HCT116 (cell line): ENCODE results near the gene CPTP. TPM values are rescaled to one million over a fixed set of nuclear protein-coding genes. Genes with fewer than 3 reads are reported as not detected.

Experiments
- ATAC-seq: fragments of 200-7000 bp; cut with Tn5 transposase; 2 replicates; pipeline ENCODE4 v1.9.1; 2020; ENCODE audit warnings: mild to moderate bottlenecking, moderate library complexity
- BruUV-seq: library from RNA; stranded (reverse); fragments of 400-500 nt; replicated peaks from 2 replicates; lab custom pipeline; 2021; lab: Mats Ljungman, UMichigan
- CTCF ChIA-PET: fragments of 300-600 bp; sonication (Branson Sonifier 250); formaldehyde crosslinking; loops from one replicate; lab custom pipeline; 2021; ENCODE audit warnings: antibody characterized with exemption; lab: Charles Lee
- POLR2A ChIA-PET: fragments of 300-600, 350-600 bp; sonication (Branson Sonifier 250); formaldehyde crosslinking; loops from one replicate; lab custom pipeline; 2021; ENCODE audit warnings: antibody characterized with exemption; lab: Charles Lee
- RAD21 ChIA-PET, 2 experiments: fragments of 300-600 bp; sonication (Branson Sonifier 250); formaldehyde crosslinking; loops; one replicate each; lab custom pipeline; 2023; ENCODE audit warnings: low total read pairs in 2 of 2; ENCODE audit not compliant: uncharacterized antibody in 2 of 2, unreplicated experiment in 2 of 2, low non-redundant PET in 1 of 2; lab: Charles Lee
- DNase-seq: peaks from one replicate; pipeline ENCODE4 v3.0.0-alpha.2; 2010; ENCODE audit warnings: low read depth, low spot score
- H2AFZ ChIP-seq: fragments of 200-600 bp; shearing (Covaris generic), sonication (generic); 2 replicates; pipeline ENCODE4 v1.6.1; 2017; ENCODE audit warnings: low read depth, mixed run types, mixed read lengths, antibody characterized with exemption, low read length; ENCODE audit not compliant: poor library complexity, severe bottlenecking
- H3K27ac ChIP-seq: 2 replicates; pipeline ENCODE4 v1.5.1; 2012; ENCODE audit warnings: low read depth, low read length
- H3K27me3 ChIP-seq: fragments of 200-600 bp; sonication (generic); 2 replicates; pipeline ENCODE4 v1.6.1; 2016; ENCODE audit warnings: mixed run types, low read length, mixed read lengths; ENCODE audit not compliant: insufficient read depth
- H3K36me3 ChIP-seq, 2 experiments: fragments of 200-500 bp in 1 of 2; fragments of 200-600 bp in 1 of 2; sonication (Bioruptor generic) in 1 of 2; sonication (generic) in 1 of 2; 2 replicates each; pipeline versions ENCODE4 v1.5.1 to v1.6.1; 2014 to 2016; ENCODE audit warnings: low read length in 2 of 2, inconsistent platforms in 1 of 2, mixed read lengths in 1 of 2, mixed run types in 1 of 2; ENCODE audit not compliant: insufficient read depth in 2 of 2, control insufficient read depth in 1 of 2
- H3K4me1 ChIP-seq, 2 experiments: fragments of 200-600 bp in 1 of 2; sonication (generic) in 1 of 2; 2 replicates each; pipeline versions ENCODE4 v1.5.1 to v1.6.1; 2012 to 2017; ENCODE audit warnings: low read length in 2 of 2, inconsistent platforms in 1 of 2, mild to moderate bottlenecking in 1 of 2, mixed read lengths in 1 of 2, mixed run types in 1 of 2, moderate library complexity in 1 of 2; ENCODE audit not compliant: insufficient read depth in 2 of 2, control insufficient read depth in 1 of 2
- H3K4me2 ChIP-seq: fragments of 200-600 bp; sonication (generic); 2 replicates; pipeline ENCODE4 v1.6.1; 2017; ENCODE audit warnings: mixed run types, low read length, mixed read lengths
- H3K4me3 ChIP-seq, 2 experiments: fragments of 200-600 bp in 1 of 2; sonication (generic) in 1 of 2; replicated peaks in 1 of 2; 2 replicates each; pipeline ENCODE4 v1.5.1; 2011 to 2016; ENCODE audit warnings: low read length in 2 of 2, control low read depth in 1 of 2, low read depth in 1 of 2, mild to moderate bottlenecking in 1 of 2, mixed read lengths in 1 of 2, mixed run types in 1 of 2
- H3K79me2 ChIP-seq: fragments of 200-600 bp; sonication (generic); 2 replicates; pipeline ENCODE4 v1.6.1; 2017; ENCODE audit warnings: mild to moderate bottlenecking, mixed run types, low read length, moderate library complexity, mixed read lengths; ENCODE audit not compliant: insufficient read depth
- H3K9ac ChIP-seq: fragments of 200-600 bp; sonication (generic); 2 replicates; pipeline ENCODE4 v1.6.1; 2016; ENCODE audit warnings: low read length, mixed read lengths
- H3K9me2 ChIP-seq: fragments of 200-600 bp; sonication (generic), shearing (Covaris generic); 2 replicates; pipeline ENCODE4 v1.6.1; 2017; ENCODE audit warnings: mixed run types, mild to moderate bottlenecking, moderate library complexity; ENCODE audit not compliant: insufficient read depth
- H3K9me3 ChIP-seq, 2 experiments: fragments of 200-500 bp in 1 of 2; fragments of 200-600 bp in 1 of 2; sonication (Bioruptor generic) in 1 of 2; sonication (generic) in 1 of 2; 2 replicates each; pipeline ENCODE4 v1.6.1; 2014 to 2017; ENCODE audit warnings: low read length in 2 of 2, mixed read lengths in 2 of 2, inconsistent platforms in 1 of 2, low read depth in 1 of 2, mild to moderate bottlenecking in 1 of 2, mixed run types in 1 of 2, moderate library complexity in 1 of 2; ENCODE audit not compliant: control insufficient read depth in 1 of 2, insufficient read depth in 1 of 2
- H4K20me1 ChIP-seq: fragments of 200-600 bp; sonication (generic), shearing (Covaris generic); 2 replicates; pipeline ENCODE4 v1.6.1; 2017; ENCODE audit warnings: mixed run types, mild to moderate bottlenecking, moderate library complexity; ENCODE audit not compliant: insufficient read depth
- CBX3 ChIP-seq: IDR thresholded peaks from 2 replicates; pipeline ENCODE4 v1.6.1; 2012; ENCODE audit warnings: low read depth
- CEBPB ChIP-seq: IDR thresholded peaks from 2 replicates; pipeline ENCODE4 v1.6.1; 2012; ENCODE audit warnings: low read depth
- POLR2A ChIP-seq: IDR thresholded peaks from 2 replicates; pipeline ENCODE4 v1.7.0; 2011; ENCODE audit warnings: borderline replicate concordance; ENCODE audit not compliant: insufficient read depth, insufficient read length; ENCODE audit errors: extremely low read depth
- SIN3A ChIP-seq: IDR thresholded peaks from 2 replicates; pipeline ENCODE4 v1.6.1; 2012; ENCODE audit warnings: low read depth
- TCF7L2 ChIP-seq: IDR thresholded peaks from 2 replicates; pipeline ENCODE4 v1.7.0; 2011; ENCODE audit warnings: borderline replicate concordance, inconsistent platforms; ENCODE audit not compliant: insufficient read depth, insufficient read length; ENCODE audit errors: extremely low read depth
- YY1 ChIP-seq: IDR thresholded peaks from 2 replicates; pipeline ENCODE4 v1.6.1; 2011; ENCODE audit warnings: low read length, low read depth, moderate library complexity, mild to moderate bottlenecking; ENCODE audit not compliant: insufficient replicate concordance; ENCODE audit errors: extremely low read depth
- ZFX ChIP-seq: fragments of 450-650 bp; IDR thresholded peaks from 2 replicates; pipeline ENCODE4 v1.6.1; 2017
- intact Hi-C: fragments of 100-400 bp; cut with micrococcal nuclease; formaldehyde crosslinking; loops from 2 replicates; pipeline ENCODE4 v1.10.0; 2022
- total RNA-seq: library from RNA; stranded (reverse); gene quantifications from one replicate; pipeline ENCODE4 v1.2.1, GENCODE V29; 2021; ENCODE audit not compliant: unreplicated experiment
- TF ChIP-seq, protein P1 (sequence below): IDR thresholded peaks from 2 replicates; pipeline ENCODE4 v1.6.1; 2011; ENCODE audit warnings: mild to moderate bottlenecking, low read length, moderate library complexity; ENCODE audit not compliant: insufficient replicate concordance; ENCODE audit errors: extremely low read depth
- TF ChIP-seq, protein P2 (sequence below): IDR thresholded peaks from 2 replicates; pipeline ENCODE4 v1.6.1; 2012
- TF ChIP-seq, protein P3 (sequence below): IDR thresholded peaks from 2 replicates; pipeline ENCODE4 v1.6.1; 2012; ENCODE audit warnings: low read depth

CPTP gene
- total RNA-seq, 1 experiment from 2014 or later: 16.3 TPM

DNA sequence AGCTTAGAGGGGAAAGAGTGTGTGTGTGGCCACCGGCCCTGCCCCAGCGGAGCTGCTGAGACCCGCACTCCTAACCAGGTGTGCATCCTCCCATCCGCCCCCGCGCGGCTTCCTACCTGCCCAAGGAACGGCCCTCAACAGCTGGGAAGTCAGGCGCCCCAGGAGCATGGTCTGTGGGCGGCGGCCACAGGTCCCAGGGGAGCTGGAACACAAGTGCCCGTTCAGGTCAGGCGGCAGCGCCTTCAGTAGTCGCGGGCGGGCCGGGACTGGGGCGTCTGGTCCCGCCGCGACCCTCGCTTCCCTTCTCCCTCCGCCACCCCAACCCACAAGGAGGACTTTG, 50.0 kb downstream of the CPTP start:
- ATAC-seq (no peak), DNase-seq (no peak)
- intact Hi-C loops: loop anchor here (2.0 kb wide), 2 partner anchors 30 to 70 kb away; no protein-coding TSS in a partner anchor
- Histone ChIP-seq H3K27me3 (no peaks in the 10 kb centered on the region), H3K4me3 (peak overlapping the region; percentile 73 to 93), H3K4me2 (peak overlapping the region; percentile 79), H4K20me1 (no peaks in the 10 kb centered on the region), H3K9me2 (no peaks in the 10 kb centered on the region), H3K36me3 (peaks cover 0 to 11% of the 10 kb centered on the region in 2 experiments; a peak in 1 of 4 replicates), H3K9ac (peak overlapping the region; percentile 96), H3K27ac (peak overlapping the region; percentile 99), H2AFZ (no peak overlapping the region)
- BruUV-seq: no TSS peak
- CTCF ChIA-PET: interaction anchor here (0.8 to 1.8 kb wide), 6 partner anchors 26 to 130 kb away, joined by 3 to 9 read pairs (median 4); no protein-coding TSS in a partner anchor
- RAD21 ChIA-PET: interaction anchor here in 1 of 2 experiments (0.8 to 1.2 kb wide), 2 partner anchors 25 to 26 kb away, joined by 3 to 4 read pairs; partner anchors contain the start of gene CCNL2
- TF ChIP-seq CEBPB: no peak
- TF ChIP-seq, all 23 proteins: peak for 0
- Histone ChIP-seq H3K4me1 (peaks cover 14 to 33% of the 10 kb centered on the region in 2 experiments), H3K9me3 (no peaks in the 10 kb centered on the region), H3K79me2 (peaks cover 29% of the 10 kb centered on the region)
- POLR2A ChIA-PET: interaction anchor here (0.6 to 2.1 kb wide), 4 partner anchors 24 to 470 kb away, joined by 3 to 6 read pairs (median 4); partner anchors contain the start of gene CCNL2

DNA sequence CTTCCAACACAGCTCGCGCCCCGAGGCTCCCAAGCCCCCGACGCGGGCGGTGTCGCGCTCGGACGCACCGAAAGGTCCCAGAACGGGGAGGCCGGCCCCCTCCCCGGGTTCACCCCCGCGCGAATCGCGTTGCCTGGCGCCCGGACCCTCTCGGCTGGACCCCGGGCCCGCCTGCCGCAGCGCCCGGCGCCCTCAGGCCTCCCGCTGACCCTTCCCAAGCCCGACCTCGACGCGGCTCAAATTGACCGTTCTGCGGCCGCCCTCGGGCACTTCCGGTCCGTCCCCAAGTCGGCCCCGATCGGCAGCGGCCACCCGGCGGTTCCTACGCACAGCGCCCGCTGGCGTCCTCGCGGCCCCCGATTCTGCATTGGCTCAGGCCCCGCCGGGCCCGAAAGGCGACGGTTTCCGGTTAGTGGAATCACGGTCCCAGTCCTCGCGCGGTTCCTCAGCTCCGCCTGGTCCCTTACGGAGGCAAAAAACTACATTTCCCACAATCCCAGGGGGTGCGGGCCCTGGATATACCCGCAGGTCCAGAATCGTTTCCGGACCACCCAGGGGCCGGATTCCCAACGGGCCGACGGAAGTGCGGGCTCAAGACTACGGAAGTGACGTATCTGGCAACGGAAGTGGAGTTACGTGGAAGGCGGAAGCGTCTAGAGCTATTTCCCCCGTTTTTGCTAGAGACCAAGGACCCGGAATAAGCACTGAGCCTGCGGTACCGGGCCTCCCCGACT, 50.5 kb downstream of the CPTP start, which contains the start of gene AURKAIP1:
Gene AURKAIP1, minus strand, starts transcription at position 279 of the 734 bp plus-strand sequence. CDS start 451 bp downstream, outside the sequence.
- Histone ChIP-seq H3K9me2 (no peaks in the 10 kb centered on the region), H3K79me2 (peaks cover 29% of the 10 kb centered on the region), H2AFZ (no peak within 1 kb of the TSS), H3K27ac (peak within 1 kb of the TSS; percentile 99), H4K20me1 (no peaks in the 10 kb centered on the region), H3K36me3 (peaks cover 0 to 11% of the 10 kb centered on the region in 2 experiments; a peak in 1 of 4 replicates), H3K4me1 (peaks cover 14 to 33% of the 10 kb centered on the region in 2 experiments), H3K9ac (peak within 1 kb of the TSS; percentile 96), H3K9me3 (no peaks in the 10 kb centered on the region), H3K4me2 (peak within 1 kb of the TSS; percentile 79), H3K4me3 (peak within 1 kb of the TSS; percentile 73 to 93), H3K27me3 (no peaks in the 10 kb centered on the region)
- intact Hi-C loops: loop anchor here (1.0 to 2.0 kb wide), 3 partner anchors 30 to 130 kb away; no protein-coding TSS in a partner anchor
- POLR2A ChIA-PET: interaction anchor here (0.6 to 2.1 kb wide), 8 partner anchors 11 to 470 kb away, joined by 3 to 6 read pairs (median 4); partner anchors contain the start of gene CCNL2
- ATAC-seq (peak; percentile 89), DNase-seq (peak; percentile 100)
- CTCF ChIA-PET: interaction anchor here (0.8 to 1.8 kb wide), 8 partner anchors 24 to 130 kb away, joined by 3 to 9 read pairs (median 4); partner anchors contain the start of gene CCNL2
- BruUV-seq: no TSS peak
- RAD21 ChIA-PET: interaction anchor here in 1 of 2 experiments (0.8 to 1.2 kb wide), 2 partner anchors 24 to 27 kb away, joined by 3 to 4 read pairs; partner anchors contain the start of gene CCNL2
- TF ChIP-seq, protein P1, sequence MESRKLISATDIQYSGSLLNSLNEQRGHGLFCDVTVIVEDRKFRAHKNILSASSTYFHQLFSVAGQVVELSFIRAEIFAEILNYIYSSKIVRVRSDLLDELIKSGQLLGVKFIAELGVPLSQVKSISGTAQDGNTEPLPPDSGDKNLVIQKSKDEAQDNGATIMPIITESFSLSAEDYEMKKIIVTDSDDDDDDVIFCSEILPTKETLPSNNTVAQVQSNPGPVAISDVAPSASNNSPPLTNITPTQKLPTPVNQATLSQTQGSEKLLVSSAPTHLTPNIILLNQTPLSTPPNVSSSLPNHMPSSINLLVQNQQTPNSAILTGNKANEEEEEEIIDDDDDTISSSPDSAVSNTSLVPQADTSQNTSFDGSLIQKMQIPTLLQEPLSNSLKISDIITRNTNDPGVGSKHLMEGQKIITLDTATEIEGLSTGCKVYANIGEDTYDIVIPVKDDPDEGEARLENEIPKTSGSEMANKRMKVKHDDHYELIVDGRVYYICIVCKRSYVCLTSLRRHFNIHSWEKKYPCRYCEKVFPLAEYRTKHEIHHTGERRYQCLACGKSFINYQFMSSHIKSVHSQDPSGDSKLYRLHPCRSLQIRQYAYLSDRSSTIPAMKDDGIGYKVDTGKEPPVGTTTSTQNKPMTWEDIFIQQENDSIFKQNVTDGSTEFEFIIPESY: peak; percentile 96
- TF ChIP-seq, protein P2, sequence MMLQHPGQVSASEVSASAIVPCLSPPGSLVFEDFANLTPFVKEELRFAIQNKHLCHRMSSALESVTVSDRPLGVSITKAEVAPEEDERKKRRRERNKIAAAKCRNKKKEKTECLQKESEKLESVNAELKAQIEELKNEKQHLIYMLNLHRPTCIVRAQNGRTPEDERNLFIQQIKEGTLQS: no peak
- TF ChIP-seq, protein P3, sequence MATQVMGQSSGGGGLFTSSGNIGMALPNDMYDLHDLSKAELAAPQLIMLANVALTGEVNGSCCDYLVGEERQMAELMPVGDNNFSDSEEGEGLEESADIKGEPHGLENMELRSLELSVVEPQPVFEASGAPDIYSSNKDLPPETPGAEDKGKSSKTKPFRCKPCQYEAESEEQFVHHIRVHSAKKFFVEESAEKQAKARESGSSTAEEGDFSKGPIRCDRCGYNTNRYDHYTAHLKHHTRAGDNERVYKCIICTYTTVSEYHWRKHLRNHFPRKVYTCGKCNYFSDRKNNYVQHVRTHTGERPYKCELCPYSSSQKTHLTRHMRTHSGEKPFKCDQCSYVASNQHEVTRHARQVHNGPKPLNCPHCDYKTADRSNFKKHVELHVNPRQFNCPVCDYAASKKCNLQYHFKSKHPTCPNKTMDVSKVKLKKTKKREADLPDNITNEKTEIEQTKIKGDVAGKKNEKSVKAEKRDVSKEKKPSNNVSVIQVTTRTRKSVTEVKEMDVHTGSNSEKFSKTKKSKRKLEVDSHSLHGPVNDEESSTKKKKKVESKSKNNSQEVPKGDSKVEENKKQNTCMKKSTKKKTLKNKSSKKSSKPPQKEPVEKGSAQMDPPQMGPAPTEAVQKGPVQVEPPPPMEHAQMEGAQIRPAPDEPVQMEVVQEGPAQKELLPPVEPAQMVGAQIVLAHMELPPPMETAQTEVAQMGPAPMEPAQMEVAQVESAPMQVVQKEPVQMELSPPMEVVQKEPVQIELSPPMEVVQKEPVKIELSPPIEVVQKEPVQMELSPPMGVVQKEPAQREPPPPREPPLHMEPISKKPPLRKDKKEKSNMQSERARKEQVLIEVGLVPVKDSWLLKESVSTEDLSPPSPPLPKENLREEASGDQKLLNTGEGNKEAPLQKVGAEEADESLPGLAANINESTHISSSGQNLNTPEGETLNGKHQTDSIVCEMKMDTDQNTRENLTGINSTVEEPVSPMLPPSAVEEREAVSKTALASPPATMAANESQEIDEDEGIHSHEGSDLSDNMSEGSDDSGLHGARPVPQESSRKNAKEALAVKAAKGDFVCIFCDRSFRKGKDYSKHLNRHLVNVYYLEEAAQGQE: no peak
- peak; percentile 59 for TF ChIP-seq POLR2A
- TF ChIP-seq CBX3: peak; percentile 99
- TF ChIP-seq SIN3A: peak; percentile 88
- TF ChIP-seq YY1: peak; percentile 86
- TF ChIP-seq ZFX: peak; percentile 81
- TF ChIP-seq TCF7L2: peak; percentile 47
